A172 (cell line): ENCODE measurements around the gene AP1M2. TPM values are rescaled to one million over a fixed set of nuclear protein-coding genes. Genes with fewer than 3 reads are reported as not detected.

Experiments used
- DNase-seq: peaks from one replicate; pipeline ENCODE4 v3.0.0-alpha.2; 2015; ENCODE audit warnings: low spot score
- total RNA-seq: library from RNA; depleted of rRNA; stranded (reverse); fragments of >200 nt; shearing (Covaris generic); gene quantifications from 2 replicates; pipeline ENCODE4 v1.2.3, GENCODE V29; 2014; rRNA removed

The AP1M2 gene
- total RNA-seq, result 39.4 and 41.9 TPM in 2 replicates

- DNase-seq, result no peak
Observed at GRCh38 chr19:10587022-10587838, at the start of gene AP1M2. AP1M2 (minus strand) TSS chr19:10587312; CDS start chr19:10587231, 81 bp downstream.

GRCh38 chr19:10636304-10636972, 49.3 kb upstream of the AP1M2 start:
- no peak for DNase-seq

- DNase-seq, result no peak
Observed at GRCh38 chr19:10634963-10635362, 47.9 kb upstream of the AP1M2 start.

DNA sequence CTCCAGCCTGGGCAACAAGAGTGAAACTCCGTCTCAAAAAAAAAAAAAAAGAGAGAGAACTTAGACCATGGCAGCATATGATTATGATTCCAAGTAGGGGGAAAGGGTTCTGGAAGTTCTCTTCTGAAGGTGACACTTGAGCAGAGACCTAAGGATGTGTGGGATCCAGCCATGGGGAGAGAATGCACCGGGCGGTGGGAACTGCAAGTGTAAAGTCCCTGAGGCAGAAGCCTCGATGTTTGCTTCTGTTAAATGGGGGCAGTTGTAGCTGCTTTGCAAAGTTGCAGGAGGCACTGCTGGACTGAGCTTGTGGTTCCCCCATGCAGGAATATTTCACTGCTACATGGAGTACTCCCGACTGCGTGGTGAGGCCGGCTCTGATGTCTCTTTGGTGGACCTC, 47.3 kb upstream of the AP1M2 start:
- DNase-seq, result no peak

DNA sequence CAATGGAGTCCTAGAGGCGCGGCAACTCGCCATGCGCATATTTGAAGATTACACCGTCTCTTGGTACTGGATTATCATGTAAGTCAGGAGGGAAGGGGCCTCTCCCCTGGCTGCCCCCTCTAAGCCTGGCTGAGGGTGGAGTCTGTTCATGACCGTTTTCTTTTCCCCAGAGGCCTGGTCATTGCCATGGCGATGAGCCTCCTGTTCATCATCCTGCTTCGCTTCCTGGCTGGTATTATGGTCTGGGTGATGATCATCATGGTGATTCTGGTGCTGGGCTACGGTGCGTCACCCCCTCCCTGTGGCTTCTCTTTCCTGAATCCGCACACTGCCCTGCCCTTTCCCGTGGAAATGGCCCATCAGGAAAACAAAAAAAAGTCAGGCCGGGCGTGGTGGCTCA, 44.8 kb upstream of the AP1M2 start:
- DNase-seq, result no peak

DNA sequence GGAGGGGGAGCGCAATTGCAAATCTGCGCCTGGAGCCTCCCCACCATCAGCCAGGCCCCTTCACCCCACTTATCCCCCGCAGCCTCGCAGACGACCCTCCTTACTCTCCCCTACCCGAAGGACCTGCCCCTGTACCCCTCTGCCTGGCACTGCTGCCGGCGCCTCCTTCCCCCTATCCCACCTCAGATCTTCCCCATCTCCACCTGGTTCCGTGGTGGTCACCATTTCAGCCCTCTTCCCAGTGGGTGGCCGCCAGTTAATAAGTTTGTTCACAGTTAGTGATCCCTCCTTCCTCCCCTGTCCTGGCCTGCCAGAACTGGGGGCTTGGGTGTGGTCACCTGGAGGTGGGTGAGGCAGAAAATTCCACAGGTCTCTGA, 38.6 kb upstream of the AP1M2 start:
- DNase-seq, result no peak

DNA sequence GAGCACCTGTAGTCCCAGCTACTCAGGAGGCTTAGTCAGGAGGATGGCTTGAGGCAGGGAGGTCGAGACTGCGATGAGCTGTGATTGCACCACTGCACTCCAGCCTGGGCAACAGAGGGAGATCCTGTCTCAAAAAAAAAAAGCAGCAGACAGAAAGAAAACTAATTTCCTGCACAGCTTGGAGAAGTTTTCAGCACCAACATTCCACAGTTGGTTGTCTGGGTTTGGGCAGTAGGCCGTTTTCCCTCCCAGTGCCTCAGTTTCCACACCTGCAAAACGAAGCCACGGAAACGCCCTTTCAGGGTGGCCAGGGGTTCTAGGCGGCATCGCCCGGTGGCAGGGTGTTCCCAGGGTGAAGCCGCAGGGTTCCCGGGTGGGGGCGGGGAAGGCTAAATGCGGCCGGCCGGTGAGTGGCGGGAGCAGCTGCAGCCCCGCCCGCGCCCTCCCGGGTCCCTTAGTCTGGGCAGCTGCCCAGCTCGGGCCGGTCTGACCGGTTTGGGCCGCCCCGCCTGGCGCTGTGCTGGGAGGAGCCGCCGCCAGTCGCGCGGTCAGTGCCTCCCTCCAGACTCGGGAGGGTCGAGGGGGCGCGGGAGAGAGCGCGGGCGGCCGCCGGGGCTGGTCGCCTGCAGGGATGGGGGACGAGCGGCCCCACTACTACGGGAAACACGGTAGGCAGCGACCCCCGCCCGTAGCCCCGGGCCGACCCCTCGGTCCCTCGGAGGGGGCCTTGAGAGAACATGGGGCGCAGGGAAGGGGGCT, 38.1 kb upstream of the AP1M2 start, which contains the start of gene SLC44A2:
TSS of gene SLC44A2 (plus strand) at position 551 of the 759 bp plus-strand sequence. CDS start at position 632, 81 bp downstream.
- DNase-seq, result peak; percentile 63

DNA sequence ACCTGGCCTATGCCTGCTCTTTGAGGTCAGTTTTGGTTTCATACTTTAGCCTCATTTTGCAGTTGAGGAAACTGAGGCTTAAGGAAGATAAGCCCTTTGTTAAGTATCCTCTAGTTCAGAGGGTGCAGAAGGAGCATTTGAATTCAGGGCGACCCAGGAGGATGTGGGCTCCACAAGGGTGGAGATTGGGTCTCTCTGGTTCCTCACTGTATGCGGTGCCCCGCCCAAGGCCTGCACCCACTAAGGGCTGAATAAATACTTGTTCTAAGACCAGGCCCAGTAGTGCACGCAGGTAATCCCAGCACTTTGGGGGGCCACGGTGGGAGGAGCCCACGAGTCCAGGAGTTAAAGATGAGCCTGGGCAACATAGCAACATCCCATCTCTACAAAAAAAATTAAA, 37.5 kb upstream of the AP1M2 start:
- no peak for DNase-seq

DNA sequence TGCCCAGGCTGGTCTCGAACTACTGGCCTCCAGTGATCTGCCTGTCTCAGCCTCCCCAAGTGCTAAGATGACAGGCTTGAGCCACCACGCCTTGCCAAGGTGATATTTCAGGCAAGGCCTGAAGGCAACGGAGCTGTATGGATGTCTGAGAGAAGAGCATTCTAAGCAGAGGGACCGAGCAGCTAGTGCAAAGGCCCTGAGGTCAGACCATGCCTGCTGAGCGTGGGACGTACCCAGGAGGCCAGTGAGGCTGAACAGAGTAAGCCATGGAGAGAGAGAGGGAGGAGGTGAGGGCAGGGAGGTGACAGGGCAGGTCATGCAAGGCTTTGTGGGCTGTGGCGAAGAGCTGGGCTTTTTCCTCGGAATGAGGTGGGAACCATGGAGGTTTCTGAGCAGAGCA, 34.9 kb upstream of the AP1M2 start:
- no peak for DNase-seq

- DNase-seq, result no peak
Observed at GRCh38 chr19:10620786-10621185, 33.7 kb upstream of the AP1M2 start.

DNA sequence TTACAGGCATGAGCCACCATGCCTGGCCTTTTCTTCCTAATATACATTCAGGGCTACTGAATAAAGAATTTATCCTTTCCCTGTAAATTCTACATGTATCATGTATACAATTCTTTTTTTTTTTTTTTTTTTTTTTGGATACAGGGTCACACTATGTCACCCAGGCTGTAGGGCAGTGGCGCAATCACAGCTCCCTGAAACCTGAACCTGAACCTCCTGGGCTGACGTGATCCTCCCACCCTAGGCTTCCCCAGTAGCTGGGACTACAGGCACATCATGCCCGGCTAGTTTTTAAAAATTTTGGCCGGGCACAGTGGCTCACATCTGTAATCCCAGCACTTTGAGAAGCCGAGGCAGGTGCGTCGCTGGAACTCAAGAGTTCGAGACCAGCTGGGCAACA, 31.7 kb upstream of the AP1M2 start:
- no peak for DNase-seq

- peak; percentile 76 for DNase-seq
Observed at GRCh38 chr19:10617409-10618121, 30.5 kb upstream of the AP1M2 start.

- DNase-seq, result no peak
Observed at GRCh38 chr19:10615429-10616023, 28.4 kb upstream of the AP1M2 start.

GRCh38 chr19:10612499-10613119, 25.5 kb upstream of the AP1M2 start:
- DNase-seq, result no peak

DNA sequence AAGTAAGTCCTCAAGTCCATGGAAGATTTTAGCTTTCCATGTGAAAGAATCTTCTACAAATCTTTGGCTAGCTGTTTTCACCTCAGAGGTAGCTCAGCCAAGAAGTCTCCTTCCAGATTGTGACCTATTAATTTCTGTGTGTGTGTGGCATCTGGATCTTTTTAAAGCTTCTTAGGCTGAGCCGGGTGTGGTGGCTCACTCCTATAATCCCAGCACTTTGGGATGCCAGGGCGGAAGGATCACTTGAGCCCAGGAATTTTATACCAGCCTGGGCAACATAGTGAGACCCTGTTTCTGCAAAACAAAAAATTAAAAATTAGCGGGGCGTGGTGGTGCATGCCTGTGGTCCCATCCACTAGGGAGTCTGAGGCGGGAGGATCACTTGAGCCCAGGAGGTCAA, 24.8 kb upstream of the AP1M2 start:
- no peak for DNase-seq

DNA sequence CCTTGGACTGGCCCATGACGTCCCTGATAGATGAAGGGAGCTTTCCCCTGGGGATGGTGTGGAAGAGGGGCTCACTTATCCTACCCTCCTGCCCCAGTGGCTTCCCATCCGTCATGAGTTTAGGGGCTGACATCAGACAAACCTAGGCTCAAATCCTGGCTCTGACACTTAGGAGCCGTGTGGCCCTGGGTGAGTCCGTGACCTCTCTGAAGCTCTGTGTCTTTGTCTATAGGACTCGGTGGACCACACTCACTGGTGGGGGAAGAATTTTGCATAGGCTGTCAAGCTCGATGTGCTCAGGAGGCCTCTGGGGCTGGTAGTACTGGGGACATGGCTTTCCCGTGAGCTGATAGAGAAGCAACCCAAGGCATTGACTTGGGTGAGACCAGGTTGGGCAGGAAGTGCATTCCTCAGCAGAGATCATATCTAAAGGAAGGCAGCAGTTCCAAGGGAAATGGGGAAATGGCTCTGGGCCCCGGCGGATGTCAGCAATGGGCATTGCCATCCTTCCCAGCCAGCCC, 17.4 kb upstream of the AP1M2 start:
- peak; percentile 48 for DNase-seq

GRCh38 chr19:10603873-10604459, 16.9 kb upstream of the AP1M2 start:
- no peak for DNase-seq

DNA sequence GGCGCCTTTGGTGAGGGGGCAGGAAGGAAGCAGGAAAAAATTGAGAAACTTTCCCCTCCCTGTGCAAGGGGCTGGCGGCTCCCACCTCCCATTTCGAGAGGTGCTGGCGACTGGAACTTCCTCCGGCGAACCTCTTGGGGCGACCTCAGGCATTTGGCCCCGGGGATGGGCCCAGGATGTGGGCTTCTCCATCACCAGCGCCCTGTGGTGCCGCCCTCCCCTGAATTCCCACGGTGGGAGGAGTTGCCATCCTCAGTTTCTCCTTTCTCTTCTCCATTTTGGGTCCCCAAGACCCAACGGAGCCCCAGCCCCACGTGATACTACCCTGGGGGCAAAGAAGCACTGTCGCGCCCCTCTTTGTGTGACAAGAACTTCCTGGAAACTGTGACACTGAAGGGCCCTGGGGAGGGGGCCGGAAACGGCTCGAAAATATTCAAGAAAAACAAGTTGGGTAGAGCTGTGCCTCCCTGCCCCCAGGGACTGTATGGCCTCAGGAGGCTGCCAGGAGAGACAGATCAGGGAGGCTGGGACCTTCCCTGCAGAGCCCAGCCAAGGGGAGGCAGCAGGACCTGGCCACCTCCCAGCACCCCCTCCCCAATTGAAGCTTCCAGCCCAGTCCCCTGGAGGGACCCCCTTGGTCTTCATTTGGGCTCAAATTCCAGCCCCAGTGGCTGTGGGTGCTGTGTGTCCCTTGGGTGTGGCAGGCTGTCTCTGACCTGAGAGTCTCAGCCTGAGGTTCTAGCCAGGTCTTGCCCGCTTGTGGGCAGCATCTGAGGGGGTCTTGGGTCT, 16.2 kb upstream of the AP1M2 start:
- DNase-seq, result no peak

DNA sequence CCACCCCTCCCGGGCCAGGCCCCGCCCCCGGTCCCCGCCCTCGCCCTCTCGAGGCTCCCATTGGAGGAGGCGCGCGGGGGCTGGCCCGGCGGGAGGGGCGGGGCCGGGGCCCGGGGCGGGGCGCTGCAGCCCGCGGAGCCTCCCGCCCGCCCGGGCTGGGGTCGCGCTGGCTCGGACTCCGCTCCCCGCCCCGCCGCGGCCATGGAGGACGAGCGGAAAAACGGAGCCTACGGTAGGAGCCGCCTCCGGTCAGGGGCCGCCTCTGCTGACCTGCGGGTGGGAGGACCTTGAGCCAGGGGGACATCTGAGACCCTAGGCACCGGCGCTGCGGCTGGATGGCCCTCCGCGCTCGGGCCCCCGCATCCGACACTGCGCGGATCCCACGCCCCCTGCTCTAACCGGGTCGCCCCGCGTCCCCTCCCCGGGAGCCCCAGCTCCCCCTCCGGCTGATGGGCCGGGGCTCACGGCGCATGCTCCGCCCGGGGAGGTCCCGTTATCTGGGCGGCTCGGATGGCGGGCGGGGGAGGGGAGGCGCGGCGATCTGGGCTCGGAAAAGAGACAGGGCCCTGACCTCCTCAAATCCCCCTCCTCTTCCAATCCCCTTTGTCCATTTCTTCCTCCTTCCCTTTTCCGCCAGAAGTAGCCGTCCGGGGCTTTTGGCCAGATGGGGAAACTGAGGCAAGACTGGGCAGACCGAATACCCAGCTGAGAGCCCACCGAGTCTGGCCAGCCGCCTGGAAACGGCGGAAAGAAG, 15.4 kb upstream of the AP1M2 start:
- peak; percentile 44 for DNase-seq
